Measurements from ENCODE around the gene DGKQ. TPM values are rescaled to one million over a fixed set of nuclear protein-coding genes. Genes with fewer than 3 reads are reported as not detected.
A peak's percentile ranks its signal among the peaks of the same experiment; 100 is the strongest.

DGKQ gene
- total RNA-seq, 6 experiments from 2014 or later = 4.6 to 10.5 (median 5.7) TPM

GRCh38 chr4:951186-951585 lies 22.2 kb downstream of the DGKQ start:
- ATAC-seq (no peak), DNase-seq (peak in 1 of 3 donors; percentile 37)
- H3K9me3 ChIP-seq = no peaks in the 10 kb centered on the region
- H3K27me3 ChIP-seq = no peaks in the 10 kb centered on the region
- whole genome bisulfite sequencing (ENCODE audit: insufficient coverage, low coverage, low lambda C conversion rate, missing lambda C conversion rate) = 78% methylated on average over 5 of the region's 7 CpGs
- H3K36me3 ChIP-seq = peaks cover 0 to 4% (median 0%) of the 10 kb centered on the region in 4 donors
- no peak overlapping the region for H3K4me3 ChIP-seq
- H3K4me1 ChIP-seq = no peaks in the 10 kb centered on the region
- no peak overlapping the region for H3K27ac ChIP-seq
- TF ChIP-seq POLR2A (IDR thresholded peaks at IDR 0.05) = no peak
- TF ChIP-seq, protein P1, sequence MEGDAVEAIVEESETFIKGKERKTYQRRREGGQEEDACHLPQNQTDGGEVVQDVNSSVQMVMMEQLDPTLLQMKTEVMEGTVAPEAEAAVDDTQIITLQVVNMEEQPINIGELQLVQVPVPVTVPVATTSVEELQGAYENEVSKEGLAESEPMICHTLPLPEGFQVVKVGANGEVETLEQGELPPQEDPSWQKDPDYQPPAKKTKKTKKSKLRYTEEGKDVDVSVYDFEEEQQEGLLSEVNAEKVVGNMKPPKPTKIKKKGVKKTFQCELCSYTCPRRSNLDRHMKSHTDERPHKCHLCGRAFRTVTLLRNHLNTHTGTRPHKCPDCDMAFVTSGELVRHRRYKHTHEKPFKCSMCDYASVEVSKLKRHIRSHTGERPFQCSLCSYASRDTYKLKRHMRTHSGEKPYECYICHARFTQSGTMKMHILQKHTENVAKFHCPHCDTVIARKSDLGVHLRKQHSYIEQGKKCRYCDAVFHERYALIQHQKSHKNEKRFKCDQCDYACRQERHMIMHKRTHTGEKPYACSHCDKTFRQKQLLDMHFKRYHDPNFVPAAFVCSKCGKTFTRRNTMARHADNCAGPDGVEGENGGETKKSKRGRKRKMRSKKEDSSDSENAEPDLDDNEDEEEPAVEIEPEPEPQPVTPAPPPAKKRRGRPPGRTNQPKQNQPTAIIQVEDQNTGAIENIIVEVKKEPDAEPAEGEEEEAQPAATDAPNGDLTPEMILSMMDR (IDR thresholded peaks at IDR 0.05) = no peak
- intact Hi-C loops (cut with DNase I) = no loop called here

DNA sequence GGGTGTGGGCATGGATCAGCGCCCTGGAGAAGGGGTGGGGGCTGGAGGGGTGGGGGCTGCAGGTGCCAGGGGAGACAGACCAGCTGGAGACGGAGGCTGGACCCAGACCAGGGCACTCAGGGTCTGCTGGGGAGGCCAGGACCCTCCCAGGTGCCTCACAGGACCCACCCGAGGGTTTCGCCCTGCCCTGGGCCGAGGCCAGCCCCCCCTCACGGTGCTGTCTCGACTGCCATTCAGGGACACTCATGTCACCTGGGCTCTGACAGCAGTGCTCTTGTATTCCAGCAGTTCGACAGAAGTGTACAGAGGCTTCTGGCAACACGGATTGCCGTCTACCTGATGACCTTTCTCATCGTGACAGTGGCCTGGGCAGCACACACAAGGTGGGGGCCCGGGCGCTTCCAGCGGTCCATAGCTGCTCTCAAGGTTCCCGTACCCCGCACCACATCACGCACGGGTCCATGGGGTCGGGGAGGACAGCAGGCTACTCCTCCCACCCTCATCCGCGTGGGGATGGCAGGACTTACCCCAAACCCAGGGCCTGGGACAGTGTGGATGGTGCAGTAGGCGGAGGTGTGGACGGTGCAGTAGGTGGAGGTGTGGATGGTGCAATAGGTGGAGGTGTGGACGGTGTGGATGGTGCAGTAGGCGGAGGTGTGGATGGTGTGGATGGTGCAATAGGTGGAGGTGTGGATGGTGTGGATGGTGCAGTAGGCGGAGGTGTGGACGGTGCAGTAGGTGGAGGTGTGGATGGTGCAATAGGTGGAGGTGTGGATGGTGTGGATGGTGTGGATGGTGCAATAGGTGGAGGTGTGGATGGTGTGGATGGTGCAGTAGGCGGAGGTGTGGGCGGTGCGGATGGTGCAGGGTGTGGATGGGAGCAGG lies 23.0 kb downstream of the DGKQ start:
- DNase-seq (peak in 1 of 3 donors; percentile 12), ATAC-seq (no peak)
- Histone ChIP-seq H3K27me3 (no peaks in the 10 kb centered on the region), H3K4me1 (no peaks in the 10 kb centered on the region), H3K36me3 (peaks cover 0 to 4% (median 0%) of the 10 kb centered on the region in 4 donors), H3K27ac (no peak overlapping the region), H3K4me3 (no peak overlapping the region), H3K9me3 (no peaks in the 10 kb centered on the region)
- TF ChIP-seq, protein P1 (IDR thresholded peaks at IDR 0.05) = no peak
- no peak for TF ChIP-seq POLR2A (IDR thresholded peaks at IDR 0.05)
- 94% methylated on average over 13 of the region's 30 CpGs for WGBS (ENCODE audit: insufficient coverage, low coverage, low lambda C conversion rate, missing lambda C conversion rate)
- intact Hi-C loops (cut with DNase I) = no loop called here

DNA sequence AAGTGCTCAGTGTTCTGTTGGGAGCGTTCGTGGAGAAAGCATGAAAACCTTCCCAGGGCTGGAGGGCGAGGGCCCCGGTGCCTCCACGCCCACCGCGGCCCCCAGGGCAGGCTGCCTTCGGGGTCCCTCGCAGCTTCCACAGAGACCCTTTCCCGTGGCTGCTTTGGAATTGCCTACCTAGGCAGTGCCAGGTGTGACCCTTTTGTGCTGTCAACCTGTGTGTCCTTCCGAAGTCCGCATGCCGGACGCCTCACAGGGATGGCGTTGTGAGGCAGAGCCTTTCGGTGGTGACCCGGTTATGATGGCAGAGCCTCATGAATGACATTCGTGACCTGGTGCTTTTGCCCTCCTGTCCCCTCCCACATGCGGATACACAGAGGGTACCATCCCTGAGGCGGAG lies 23.7 kb downstream of the DGKQ start:
- peaks cover 0 to 4% (median 0%) of the 10 kb centered on the region in 4 donors for H3K36me3 ChIP-seq
- no peak for TF ChIP-seq POLR2A (IDR thresholded peaks at IDR 0.05)
- TF ChIP-seq, protein P1 (IDR thresholded peaks at IDR 0.05) = no peak
- H3K27me3 ChIP-seq = no peaks in the 10 kb centered on the region
- no CpG with 5 or more reads among the region's 20 CpGs for WGBS (ENCODE audit: insufficient coverage, low coverage, low lambda C conversion rate, missing lambda C conversion rate)
- ATAC-seq = no peak
- no peak overlapping the region for H3K27ac ChIP-seq
- no peak for DNase-seq
- intact Hi-C loops (cut with DNase I) = no loop called here
- no peaks in the 10 kb centered on the region for H3K4me1 ChIP-seq
- H3K9me3 ChIP-seq = no peaks in the 10 kb centered on the region
- H3K4me3 ChIP-seq = no peak overlapping the region

DNA sequence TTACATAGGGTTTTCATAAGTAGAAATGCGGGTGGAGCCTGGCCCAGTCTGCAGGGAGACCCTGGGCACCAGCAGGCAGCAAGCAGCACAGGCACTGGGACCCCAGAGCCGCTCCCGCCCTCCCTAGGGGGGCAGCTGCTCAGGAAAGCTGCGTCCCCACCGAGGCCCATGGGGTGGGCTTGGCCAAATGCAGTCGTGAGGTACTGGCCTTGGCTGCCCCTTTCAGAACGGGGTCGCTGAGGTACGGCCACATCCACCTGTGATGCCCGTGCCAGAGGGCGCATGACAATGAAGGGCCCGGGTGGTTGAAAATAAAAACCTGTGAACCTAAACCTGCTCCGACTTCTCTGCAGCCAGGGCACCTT lies 24.5 kb downstream of the DGKQ start:
- 91% methylated on average over 4 of the region's 13 CpGs for WGBS (ENCODE audit: insufficient coverage, low coverage, low lambda C conversion rate, missing lambda C conversion rate)
- TF ChIP-seq, protein P1 (IDR thresholded peaks at IDR 0.05) = no peak
- TF ChIP-seq POLR2A (IDR thresholded peaks at IDR 0.05) = no peak
- H3K9me3 ChIP-seq = no peaks in the 10 kb centered on the region
- peaks cover 0 to 4% (median 0%) of the 10 kb centered on the region in 4 donors for H3K36me3 ChIP-seq
- H3K27me3 ChIP-seq = no peaks in the 10 kb centered on the region
- no peak for ATAC-seq
- H3K4me1 ChIP-seq = no peaks in the 10 kb centered on the region
- DNase-seq = no peak
- no peak overlapping the region for H3K4me3 ChIP-seq
- H3K27ac ChIP-seq = no peak overlapping the region
- intact Hi-C loops (cut with DNase I) = no loop called here
